H9 (cell line): ENCODE results near the gene BMPR1A. TPM values are rescaled to one million over a fixed set of nuclear protein-coding genes. Genes with fewer than 3 reads are reported as not detected.

Source experiments
- DNase-seq: peaks from one replicate; pipeline ENCODE4 v3.0.0-alpha.2; 2017
- H2AFZ ChIP-seq: one replicate; pipeline ENCODE4 v1.6.1; 2013; ENCODE audit warnings: mild to moderate bottlenecking, low read length, control low read depth, moderate library complexity
- H2AK5ac ChIP-seq: 2 replicates; pipeline ENCODE4 v1.6.1; 2013; ENCODE audit warnings: low read length, control low read depth, mixed read lengths; ENCODE audit not compliant: insufficient read length
- H2BK120ac ChIP-seq: one replicate; pipeline ENCODE4 v1.6.1; 2013; ENCODE audit warnings: low read depth, mild to moderate bottlenecking, low read length, control low read depth, inconsistent platforms; ENCODE audit not compliant: poor library complexity, severe bottlenecking
- H2BK12ac ChIP-seq: 2 replicates; pipeline ENCODE4 v1.6.1; 2013; ENCODE audit warnings: low read length, control low read depth, mixed read lengths, low read depth; ENCODE audit not compliant: insufficient read length
- H2BK15ac ChIP-seq: 2 replicates; pipeline ENCODE4 v1.6.1; 2013; ENCODE audit warnings: low read depth, low read length, control low read depth
- H2BK20ac ChIP-seq: one replicate; pipeline ENCODE4 v1.6.1; 2013; ENCODE audit warnings: low read depth, mild to moderate bottlenecking, low read length, control low read depth, inconsistent platforms; ENCODE audit not compliant: poor library complexity, severe bottlenecking
- H2BK5ac ChIP-seq: 2 replicates; pipeline ENCODE4 v1.6.1; 2013; ENCODE audit warnings: low read length, control low read depth, mixed read lengths; ENCODE audit not compliant: insufficient read length
- H3K14ac ChIP-seq: 2 replicates; pipeline ENCODE4 v1.6.1; 2013; ENCODE audit warnings: low read length, control low read depth; ENCODE audit not compliant: insufficient read depth
- H3K18ac ChIP-seq: 2 replicates; pipeline ENCODE4 v1.6.1; 2013; ENCODE audit warnings: low read depth, mild to moderate bottlenecking, mixed read lengths, low read length, control low read depth; ENCODE audit not compliant: insufficient read length
- H3K23ac ChIP-seq: 2 replicates; pipeline ENCODE4 v1.6.1; 2013; ENCODE audit warnings: low read length, control low read depth, mixed read lengths, low read depth; ENCODE audit not compliant: insufficient read length
- H3K23me2 ChIP-seq: 2 replicates; pipeline ENCODE4 v1.6.1; 2013; ENCODE audit warnings: low read depth, mild to moderate bottlenecking, mixed read lengths, low read length, control low read depth; ENCODE audit not compliant: insufficient read length, poor library complexity, severe bottlenecking
- H3K27ac ChIP-seq: 2 replicates; pipeline ENCODE4 v1.5.1; 2013; ENCODE audit warnings: low read length, control low read depth, mixed read lengths, low read depth; ENCODE audit not compliant: insufficient read length
- H3K27me3 ChIP-seq: 2 replicates; pipeline ENCODE4 v1.6.1; 2013; ENCODE audit warnings: low read length, control low read depth, inconsistent platforms; ENCODE audit not compliant: insufficient read depth
- H3K4ac ChIP-seq: 2 replicates; pipeline ENCODE4 v1.6.1; 2013; ENCODE audit warnings: low read depth, mild to moderate bottlenecking, control low read depth, inconsistent platforms, low read length, moderate library complexity
- H3K4me1 ChIP-seq: 2 replicates; pipeline ENCODE4 v1.6.1; 2013; ENCODE audit warnings: low read length, control low read depth, inconsistent platforms; ENCODE audit not compliant: insufficient read depth
- H3K4me2 ChIP-seq: 2 replicates; pipeline ENCODE4 v1.6.1; 2013; ENCODE audit warnings: low read length, control low read depth, mixed read lengths; ENCODE audit not compliant: insufficient read length, insufficient read depth
- H3K56ac ChIP-seq: 2 replicates; pipeline ENCODE4 v1.6.1; 2013; ENCODE audit warnings: low read depth, mild to moderate bottlenecking, mixed read lengths, low read length, control low read depth; ENCODE audit not compliant: insufficient read length
- H3K79me1 ChIP-seq: 2 replicates; pipeline ENCODE4 v1.6.1; 2013; ENCODE audit warnings: low read depth, mild to moderate bottlenecking, moderate library complexity, low read length, control low read depth, inconsistent platforms; ENCODE audit not compliant: insufficient read depth, poor library complexity, severe bottlenecking
- H3K79me2 ChIP-seq: 2 replicates; pipeline ENCODE4 v1.6.1; 2013; ENCODE audit warnings: low read length, control low read depth, inconsistent platforms; ENCODE audit not compliant: insufficient read depth
- H3K9ac ChIP-seq: 2 replicates; pipeline ENCODE4 v1.6.1; 2013; ENCODE audit warnings: low read length, control low read depth, mixed read lengths; ENCODE audit not compliant: insufficient read length; ENCODE audit errors: extremely low read depth
- H3K9me3 ChIP-seq: one replicate; pipeline ENCODE4 v1.6.1; 2013; ENCODE audit warnings: low read depth, low read length, inconsistent platforms; ENCODE audit not compliant: control insufficient read depth
- H3T11ph ChIP-seq: one replicate; pipeline ENCODE4 v1.6.1; 2013; ENCODE audit warnings: mild to moderate bottlenecking, low read length, control low read depth, inconsistent platforms
- H4K20me1 ChIP-seq: one replicate; pipeline ENCODE4 v1.6.1; 2013; ENCODE audit not compliant: control insufficient read depth, insufficient read length, insufficient read depth
- H4K5ac ChIP-seq: 2 replicates; pipeline ENCODE4 v1.6.1; 2013; ENCODE audit warnings: low read depth, mild to moderate bottlenecking, mixed read lengths, low read length, control low read depth; ENCODE audit not compliant: insufficient read length
- H4K8ac ChIP-seq: replicated peaks from 2 replicates; pipeline ENCODE4 v1.6.1; 2013; ENCODE audit warnings: low read length, control low read depth, mixed read lengths, low read depth; ENCODE audit not compliant: insufficient read length
- H4K91ac ChIP-seq: 2 replicates; pipeline ENCODE4 v1.6.1; 2013; ENCODE audit warnings: low read depth, mild to moderate bottlenecking, moderate library complexity, mixed read lengths, low read length, control low read depth; ENCODE audit not compliant: insufficient read length
- H3K27ac Mint-ChIP-seq, 3 experiments: 2 replicates in 2 of 3; 3 replicates in 1 of 3; pipeline ENCODE4 v1.8.0; 2020 to 2021; ENCODE audit warnings: mixed read lengths in 3 of 3, mild to moderate bottlenecking in 1 of 3, moderate library complexity in 1 of 3
- H3K27me3 Mint-ChIP-seq: 2 replicates; pipeline ENCODE4 v1.8.0; 2021; ENCODE audit warnings: low read depth, mild to moderate bottlenecking, moderate library complexity, mixed read lengths
- H3K36me3 Mint-ChIP-seq, 3 experiments: 2 replicates in 2 of 3; 3 replicates in 1 of 3; pipeline ENCODE4 v1.8.0; 2020 to 2021; ENCODE audit warnings: low read depth in 3 of 3, mixed read lengths in 3 of 3; ENCODE audit not compliant: insufficient read depth in 1 of 3
- H3K4me1 Mint-ChIP-seq, 2 experiments: 2 replicates each; pipeline ENCODE4 v1.8.0; 2020; ENCODE audit warnings: mixed read lengths in 2 of 2
- H3K4me3 Mint-ChIP-seq, 2 experiments: 2 replicates in 1 of 2; 3 replicates in 1 of 2; pipeline ENCODE4 v1.8.0; 2020 to 2021; ENCODE audit warnings: mild to moderate bottlenecking in 2 of 2, mixed read lengths in 2 of 2, moderate library complexity in 1 of 2
- H3K9me3 Mint-ChIP-seq, 2 experiments: 2 replicates in 1 of 2; 3 replicates in 1 of 2; pipeline ENCODE4 v1.8.0; 2020; ENCODE audit warnings: mild to moderate bottlenecking in 2 of 2, mixed read lengths in 2 of 2, moderate library complexity in 1 of 2
- CTCF ChIP-seq: fragments of 200-600 bp; sonication (generic); conservative IDR thresholded peaks from 3 replicates; pipeline ENCODE4 v1.8.0; 2021; ENCODE audit warnings: antibody characterized with exemption, mild to moderate bottlenecking
- WGBS: extraction: QIAGEN DNeasy Blood & Tissue Kit; methylation state at CpG from one replicate; pipeline ENCODE4 v1.1.7; 2013; ENCODE audit warnings: missing lambda C conversion rate, low lambda C conversion rate, mixed read lengths; ENCODE audit not compliant: insufficient read length; ENCODE audit errors: extremely low coverage; 5-methylcytosine and 5-hydroxymethylcytosine counted together
- total RNA-seq: library from RNA; stranded (reverse); gene quantifications from 2 replicates; pipeline ENCODE4 v1.2.1, GENCODE V29; 2021

The BMPR1A gene
- total RNA-seq, 1 experiment from 2014 or later, result 138 TPM

DNA sequence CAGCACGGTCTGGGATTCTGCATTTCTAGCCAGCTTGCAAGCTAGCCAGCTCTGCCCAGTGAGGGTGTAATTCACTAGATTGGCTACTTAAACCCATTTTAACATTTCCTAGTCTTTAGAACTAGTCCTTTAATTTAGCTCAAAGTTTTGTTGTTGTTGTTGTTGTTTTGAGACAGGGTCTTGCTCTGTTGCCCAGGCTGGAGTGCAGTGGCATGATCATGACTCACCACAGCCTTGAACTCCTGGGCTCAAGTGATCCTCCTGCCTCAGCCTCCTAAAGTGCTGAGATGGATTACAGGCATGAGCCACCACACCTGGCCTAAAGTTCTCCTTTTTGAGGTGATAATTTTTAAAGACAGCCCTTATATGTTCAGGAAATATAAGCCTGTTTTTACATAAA lies 94.1 kb downstream of the BMPR1A start:
- no CpG with 5 or more reads among the region's 1 CpG for WGBS
- Histone ChIP-seq H3K14ac (no peak overlapping the region), H2BK120ac (no peak overlapping the region), H3K4ac (no peak overlapping the region), H3K79me2 (peaks cover 2% of the 10 kb centered on the region; the same call in 1 of the 2 replicates), H2AFZ (no peak overlapping the region), H3K4me2 (no peak overlapping the region), H2AK5ac (no peak overlapping the region), H3K9me3 (no peaks in the 10 kb centered on the region), H4K91ac (no peak overlapping the region), H2BK15ac (no peak overlapping the region), H3K4me1 (peaks cover 5% of the 10 kb centered on the region), H3K27ac (no peak overlapping the region), H4K8ac (no peak overlapping the region), H3T11ph (no peak overlapping the region), H3K23me2 (no peaks in the 10 kb centered on the region), H3K27me3 (no peaks in the 10 kb centered on the region), H3K23ac (no peak overlapping the region), H2BK20ac (no peak overlapping the region), H3K18ac (no peak overlapping the region), H3K56ac (no peak overlapping the region), H4K5ac (no peak overlapping the region), H2BK12ac (no peak overlapping the region), H4K20me1 (no peaks in the 10 kb centered on the region), H3K9ac (no peak overlapping the region), H3K79me1 (no peaks in the 10 kb centered on the region), H2BK5ac (no peak overlapping the region)
- TF ChIP-seq CTCF, result no peak
- Mint-ChIP-seq H3K27ac (0 out of 7 replicates have a peak overlapping the region, but pooled peaks of 1 of the 3 experiments have one; percentile 50), H3K4me3 (no peak overlapping the region), H3K27me3 (no peaks in the 10 kb centered on the region; the same call in 1 of the 2 replicates), H3K4me1 (peaks cover 45 to 54% of the 10 kb centered on the region in 2 experiments), H3K9me3 (no peaks in the 10 kb centered on the region; a peak in 1 of 5 replicates), H3K36me3 (peaks cover under 1 to 15% (median 3%) of the 10 kb centered on the region in 3 experiments; a peak in 4 of 7 replicates)
- DNase-seq, result no peak
